ENCODE results near the gene MAB21L3.

Gene MAB21L3

GRCh38 chr1:116112388-116113140 is 1.4 kb downstream of the MAB21L3 start:
- no peak for DNase-seq

- DNase-seq, result no peak
Observed at GRCh38 chr1:116113615-116114014, 2.4 kb downstream of the MAB21L3 start.

GRCh38 chr1:116115476-116116439 is 4.6 kb downstream of the MAB21L3 start:
- DNase-seq, result no peak

DNA sequence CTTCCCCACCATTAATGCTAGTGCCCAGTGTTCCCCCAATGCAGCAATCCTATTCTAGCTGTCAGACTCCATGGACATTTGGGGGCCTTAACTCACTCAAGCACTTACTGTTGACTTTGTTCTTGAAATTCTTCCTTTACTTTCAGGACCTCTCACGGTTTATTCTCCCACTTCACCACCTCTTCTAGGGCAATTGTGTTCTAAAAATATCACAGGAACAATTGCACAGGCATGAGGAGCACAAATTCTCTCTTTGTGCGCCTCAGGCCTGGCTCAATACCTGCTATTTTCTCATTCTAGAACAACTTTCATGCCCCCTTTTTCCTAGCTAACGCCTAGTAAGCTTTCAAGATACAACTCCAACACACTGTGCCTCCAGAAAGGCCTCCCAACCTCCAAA is 7.3 kb downstream of the MAB21L3 start:
- no peak for DNase-seq

- no peak for DNase-seq
Observed at GRCh38 chr1:116119876-116120275, 8.7 kb downstream of the MAB21L3 start.

DNA sequence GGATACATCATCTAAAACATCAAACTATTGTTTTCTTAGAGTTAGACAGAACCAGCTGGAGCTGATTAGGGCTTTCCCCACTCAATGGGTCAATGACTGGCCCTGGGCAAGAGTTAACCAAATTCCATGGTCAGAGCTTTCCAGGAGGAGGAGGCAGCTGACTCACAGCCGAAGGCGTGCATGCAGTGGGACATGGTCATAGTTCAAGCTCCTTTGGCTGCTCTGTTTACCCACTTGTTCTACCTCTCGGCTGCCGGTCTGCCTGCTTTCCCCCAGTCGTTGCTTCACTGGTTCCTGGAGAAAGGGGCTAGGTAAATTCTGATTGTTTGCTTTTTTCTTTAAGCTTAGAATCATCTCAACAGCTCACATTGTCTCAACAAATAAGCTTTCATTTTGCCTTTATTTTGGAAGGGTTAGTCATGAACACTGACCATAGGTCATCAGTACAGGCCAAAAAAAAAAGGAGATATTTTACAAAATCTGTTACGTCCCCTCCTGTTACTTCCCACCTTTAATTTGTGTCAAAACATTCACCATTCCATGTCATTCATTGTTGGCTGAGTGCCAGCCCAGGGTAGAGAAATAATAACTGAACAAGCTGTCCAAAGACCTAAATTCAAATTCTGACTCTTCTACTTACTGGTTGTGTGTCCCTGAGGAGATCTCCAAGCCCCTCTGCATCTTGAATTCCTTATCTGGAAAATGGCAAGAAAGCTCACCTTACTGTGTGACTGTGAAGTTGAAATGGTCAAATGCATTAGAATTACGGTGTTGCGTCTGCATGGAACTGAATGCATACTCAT is 12.0 kb downstream of the MAB21L3 start:
- no peak for DNase-seq

DNA sequence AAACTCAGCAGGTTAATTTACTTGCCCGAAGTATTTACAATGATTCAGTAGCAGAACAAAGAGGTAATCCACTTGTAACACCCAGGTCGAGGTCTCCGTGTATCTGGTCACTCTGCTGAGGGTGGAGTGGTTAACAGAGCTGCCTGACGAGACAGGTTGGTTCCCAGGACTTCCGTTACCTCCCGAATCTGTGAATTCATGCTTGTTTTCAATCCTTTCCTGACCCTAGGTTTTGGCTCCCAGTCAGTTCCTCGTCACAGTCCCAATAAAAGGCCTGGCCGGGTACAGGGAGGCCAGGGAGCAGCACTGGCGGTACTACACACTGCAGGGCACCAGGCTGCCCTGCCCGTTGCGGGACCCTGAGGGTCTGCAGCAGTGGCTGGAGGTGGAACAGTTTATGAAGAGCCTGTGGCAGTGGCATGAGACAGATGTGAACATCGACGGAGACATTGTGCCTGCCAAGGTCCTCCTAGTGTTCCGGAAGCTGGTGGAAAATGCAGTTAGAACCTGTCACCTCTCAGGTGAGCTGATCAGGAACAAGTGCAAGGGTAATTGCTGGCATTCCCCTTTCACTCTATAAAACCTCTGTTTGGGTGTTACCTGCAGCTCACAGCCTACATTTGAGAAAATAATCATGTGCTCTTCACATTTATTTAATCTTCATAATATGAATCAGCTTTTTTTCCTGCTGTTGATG is 12.8 kb downstream of the MAB21L3 start:
- DNase-seq, result no peak

GRCh38 chr1:116125758-116126157 is 14.6 kb downstream of the MAB21L3 start:
- DNase-seq, result no peak

GRCh38 chr1:116126281-116126680 is 15.1 kb downstream of the MAB21L3 start:
- no peak for DNase-seq

DNA sequence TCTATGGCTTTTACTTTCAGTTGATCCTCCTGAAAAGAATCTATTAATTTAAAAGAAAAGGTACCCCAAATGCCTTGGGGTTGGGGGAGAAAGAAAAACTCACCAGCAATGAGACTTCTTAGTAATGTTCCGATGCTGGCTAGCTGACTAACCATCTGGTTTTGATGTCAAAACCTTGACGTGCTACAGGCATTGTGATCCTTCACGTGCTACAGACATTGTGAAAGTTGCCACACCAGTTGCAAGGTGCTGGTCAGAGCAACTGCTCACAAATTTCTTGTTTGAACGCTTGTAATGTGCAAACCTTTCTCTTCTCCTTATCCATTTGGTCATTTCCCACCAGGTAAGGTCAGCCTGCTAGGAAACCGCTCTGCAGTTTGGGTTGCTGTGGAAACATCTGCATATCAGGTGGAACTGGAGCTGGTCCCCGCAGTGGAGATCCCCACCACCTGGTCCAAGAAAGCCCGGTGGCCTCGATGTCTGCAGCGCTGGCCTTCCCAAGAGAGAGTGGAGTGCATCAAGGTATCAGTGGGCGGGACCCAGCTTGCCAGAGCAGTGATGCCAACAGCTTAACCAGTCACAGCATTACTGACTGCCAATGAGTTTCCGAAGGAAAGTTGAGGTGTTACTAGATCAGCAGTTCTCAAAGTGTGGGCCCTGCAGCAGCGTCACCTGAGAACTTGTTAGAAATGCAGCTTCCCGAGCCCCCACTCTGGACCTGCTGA is 16.1 kb downstream of the MAB21L3 start:
- no peak for DNase-seq

DNA sequence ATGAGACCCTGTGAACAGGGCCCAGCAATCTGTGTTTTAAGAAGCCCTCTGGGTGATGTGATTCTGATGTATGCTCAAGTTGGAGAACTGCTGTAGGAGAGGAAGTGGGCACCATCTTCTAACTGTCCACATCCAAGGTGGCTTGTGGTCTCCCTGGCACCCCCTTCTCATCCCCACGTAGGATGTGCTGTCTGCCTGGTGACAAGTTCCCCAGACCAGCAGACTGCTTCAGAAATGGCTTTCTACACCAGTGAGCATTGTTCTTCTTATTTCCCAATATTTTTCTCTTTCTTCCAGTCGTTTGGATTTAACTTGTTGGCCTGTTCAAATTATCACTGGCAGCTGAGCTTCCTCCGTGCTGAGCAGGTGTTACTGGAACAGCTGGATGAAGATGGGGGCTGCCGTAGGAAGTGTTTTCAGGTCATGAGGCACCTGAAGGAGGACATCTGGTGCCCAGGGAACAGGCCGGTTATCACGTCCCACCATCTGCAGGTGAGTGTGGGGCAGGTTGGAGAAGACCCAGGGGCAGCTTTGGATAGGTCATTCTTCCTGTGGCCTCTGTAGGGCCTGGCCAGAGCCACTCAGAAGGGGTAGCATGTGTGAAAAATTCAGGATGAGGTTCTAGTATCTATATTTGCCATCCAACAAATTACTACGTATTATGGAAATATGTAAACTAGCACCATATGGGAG is 16.8 kb downstream of the MAB21L3 start:
- no peak for DNase-seq

- DNase-seq, result no peak
Observed at GRCh38 chr1:116128664-116129063, 17.5 kb downstream of the MAB21L3 start.

DNA sequence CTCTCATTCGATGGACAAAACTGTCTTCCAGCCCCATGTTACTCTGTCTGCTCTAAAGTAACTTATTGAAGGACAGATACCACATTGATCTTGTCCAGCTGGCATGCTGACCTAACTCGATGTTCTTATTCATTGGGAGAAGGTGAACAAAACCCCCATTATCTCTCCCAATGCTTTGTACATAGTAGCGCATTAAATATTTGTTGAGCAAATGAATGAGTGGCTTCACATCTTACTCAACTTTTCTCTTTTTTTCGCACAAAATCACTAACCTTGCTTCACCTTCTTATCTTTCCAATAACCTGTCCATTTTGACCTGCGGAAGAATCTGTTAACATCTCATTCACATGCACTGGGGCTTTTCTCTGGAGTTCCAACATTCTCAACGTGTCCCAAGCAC is 18.3 kb downstream of the MAB21L3 start:
- no peak for DNase-seq

GRCh38 chr1:116130356-116130755 is 19.2 kb downstream of the MAB21L3 start:
- no peak for DNase-seq

DNA sequence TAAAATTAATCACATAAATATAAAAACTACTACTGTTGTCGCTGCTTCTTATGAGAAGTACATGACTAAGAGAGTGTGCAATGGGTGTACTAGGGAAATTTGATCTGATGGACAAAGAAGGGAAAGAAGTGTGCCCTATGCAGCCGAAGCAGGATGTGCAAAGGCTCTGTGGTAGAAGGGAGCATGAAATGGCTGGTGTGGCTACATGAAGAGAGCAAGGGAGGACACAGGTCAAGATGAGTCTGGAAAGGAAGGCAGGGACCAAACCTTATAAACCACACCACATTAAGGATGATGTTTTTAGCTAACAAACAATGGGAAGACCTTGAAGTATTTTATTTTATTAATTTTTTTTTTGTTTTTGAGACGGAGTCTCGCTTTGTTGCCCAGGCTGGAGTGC is 20.0 kb downstream of the MAB21L3 start:
- no peak for DNase-seq

- no peak for DNase-seq
Observed at GRCh38 chr1:116131866-116132605, 20.8 kb downstream of the MAB21L3 start.

DNA sequence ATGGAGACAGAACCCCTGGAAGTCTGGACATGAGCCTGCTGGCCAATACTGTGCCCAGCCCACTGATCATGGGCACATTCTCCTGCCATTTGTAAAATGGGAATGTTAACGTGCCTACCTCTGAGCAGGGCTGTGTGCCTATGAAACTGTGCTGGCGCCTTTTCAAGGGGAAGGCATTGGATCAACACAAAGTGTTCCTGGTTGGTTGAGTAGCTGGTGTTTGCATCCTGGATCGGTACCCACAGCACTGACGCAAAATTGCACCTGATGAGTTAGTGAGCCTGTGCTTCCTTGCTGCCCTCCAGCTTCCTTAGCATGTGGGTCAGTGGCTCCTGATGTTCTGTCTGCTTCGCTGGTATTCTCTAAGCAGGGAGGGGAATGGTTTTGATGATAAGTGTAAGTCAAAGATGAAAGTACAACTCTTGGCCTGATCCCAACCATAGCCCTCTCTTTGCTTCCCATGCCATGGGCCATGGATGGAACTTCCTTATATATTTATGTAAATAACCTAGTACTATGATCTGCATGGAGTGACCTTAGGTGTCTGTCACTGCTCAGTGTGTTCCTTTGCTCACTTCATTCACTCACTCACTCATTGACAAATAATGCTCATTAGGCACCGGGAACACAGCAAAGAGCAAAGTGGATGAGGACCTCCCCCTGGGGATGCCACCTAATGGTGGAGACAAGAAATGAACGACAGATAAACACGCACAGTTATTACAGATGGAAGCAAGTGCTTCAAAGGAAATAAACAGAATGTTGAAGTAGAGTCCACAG is 22.7 kb downstream of the MAB21L3 start:
- DNase-seq, result no peak

DNA sequence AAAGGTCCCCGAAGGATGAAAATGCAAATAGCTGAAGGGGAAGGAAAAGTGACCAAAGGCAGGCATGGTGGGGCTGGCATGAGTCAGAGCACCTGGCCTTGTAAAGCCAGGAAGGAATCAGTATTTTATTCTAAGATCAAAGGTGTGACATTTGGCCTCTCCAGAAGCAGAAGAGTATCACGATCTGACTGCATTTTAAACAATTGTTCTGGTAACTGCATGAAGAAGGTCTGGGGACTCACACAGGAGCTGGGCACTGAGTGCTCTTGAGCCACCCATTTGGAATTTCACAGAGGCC is 23.2 kb downstream of the MAB21L3 start:
- DNase-seq, result no peak

GRCh38 chr1:116138277-116138792 is 27.1 kb downstream of the MAB21L3 start:
- no peak for DNase-seq
